ENCODE data around the gene GDI1. TPM values are rescaled to one million over a fixed set of nuclear protein-coding genes. Genes with fewer than 3 reads are reported as not detected.

GDI1 gene
- total RNA-seq, 4 donors from 2014 or later = 65.2 to 278 (median 117) TPM

DNA sequence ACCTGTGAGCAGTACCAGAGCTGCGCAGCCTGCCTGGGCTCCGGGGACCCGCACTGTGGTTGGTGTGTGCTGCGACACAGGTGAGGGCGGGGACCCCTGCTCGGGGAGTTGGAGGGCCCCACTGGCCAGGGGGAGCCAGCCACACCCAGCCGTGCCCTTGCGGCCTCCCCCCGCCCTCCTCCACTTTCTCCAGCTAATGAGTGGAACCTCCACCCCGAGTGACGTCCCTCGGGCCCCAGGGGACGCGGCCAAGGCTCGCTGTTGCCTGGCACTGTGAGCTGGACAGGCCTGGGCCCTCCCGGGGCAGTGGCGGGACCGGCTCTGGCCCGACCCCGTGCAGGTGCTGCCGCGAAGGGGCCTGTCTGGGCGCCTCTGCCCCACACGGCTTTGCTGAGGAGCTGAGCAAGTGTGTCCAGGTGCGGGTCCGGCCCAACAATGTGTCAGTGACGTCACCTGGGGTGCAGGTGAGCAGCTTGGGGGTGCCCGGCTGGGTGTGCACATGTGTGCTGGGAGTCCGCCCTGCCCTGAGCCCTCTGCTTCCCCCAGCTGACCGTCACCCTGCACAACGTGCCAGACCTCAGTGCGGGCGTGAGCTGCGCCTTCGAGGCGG is 26.8 kb downstream of the GDI1 start:
- Histone ChIP-seq H3K27ac (no peak overlapping the region), H3K36me3 (peaks cover 0 to 19% (median 0%) of the 10 kb centered on the region in 3 donors), H3K4me1 (peaks cover 0 to 3% (median 2%) of the 10 kb centered on the region in 4 donors), H3K9me3 (no peaks in the 10 kb centered on the region), H3K27me3 (no peaks in the 10 kb centered on the region), H3K4me3 (no peak overlapping the region)
- TF ChIP-seq, protein P1, sequence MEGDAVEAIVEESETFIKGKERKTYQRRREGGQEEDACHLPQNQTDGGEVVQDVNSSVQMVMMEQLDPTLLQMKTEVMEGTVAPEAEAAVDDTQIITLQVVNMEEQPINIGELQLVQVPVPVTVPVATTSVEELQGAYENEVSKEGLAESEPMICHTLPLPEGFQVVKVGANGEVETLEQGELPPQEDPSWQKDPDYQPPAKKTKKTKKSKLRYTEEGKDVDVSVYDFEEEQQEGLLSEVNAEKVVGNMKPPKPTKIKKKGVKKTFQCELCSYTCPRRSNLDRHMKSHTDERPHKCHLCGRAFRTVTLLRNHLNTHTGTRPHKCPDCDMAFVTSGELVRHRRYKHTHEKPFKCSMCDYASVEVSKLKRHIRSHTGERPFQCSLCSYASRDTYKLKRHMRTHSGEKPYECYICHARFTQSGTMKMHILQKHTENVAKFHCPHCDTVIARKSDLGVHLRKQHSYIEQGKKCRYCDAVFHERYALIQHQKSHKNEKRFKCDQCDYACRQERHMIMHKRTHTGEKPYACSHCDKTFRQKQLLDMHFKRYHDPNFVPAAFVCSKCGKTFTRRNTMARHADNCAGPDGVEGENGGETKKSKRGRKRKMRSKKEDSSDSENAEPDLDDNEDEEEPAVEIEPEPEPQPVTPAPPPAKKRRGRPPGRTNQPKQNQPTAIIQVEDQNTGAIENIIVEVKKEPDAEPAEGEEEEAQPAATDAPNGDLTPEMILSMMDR (IDR thresholded peaks at IDR 0.05) = no peak
- no peak for TF ChIP-seq POLR2A (IDR thresholded peaks at IDR 0.05)
- no peak for DNase-seq

DNA sequence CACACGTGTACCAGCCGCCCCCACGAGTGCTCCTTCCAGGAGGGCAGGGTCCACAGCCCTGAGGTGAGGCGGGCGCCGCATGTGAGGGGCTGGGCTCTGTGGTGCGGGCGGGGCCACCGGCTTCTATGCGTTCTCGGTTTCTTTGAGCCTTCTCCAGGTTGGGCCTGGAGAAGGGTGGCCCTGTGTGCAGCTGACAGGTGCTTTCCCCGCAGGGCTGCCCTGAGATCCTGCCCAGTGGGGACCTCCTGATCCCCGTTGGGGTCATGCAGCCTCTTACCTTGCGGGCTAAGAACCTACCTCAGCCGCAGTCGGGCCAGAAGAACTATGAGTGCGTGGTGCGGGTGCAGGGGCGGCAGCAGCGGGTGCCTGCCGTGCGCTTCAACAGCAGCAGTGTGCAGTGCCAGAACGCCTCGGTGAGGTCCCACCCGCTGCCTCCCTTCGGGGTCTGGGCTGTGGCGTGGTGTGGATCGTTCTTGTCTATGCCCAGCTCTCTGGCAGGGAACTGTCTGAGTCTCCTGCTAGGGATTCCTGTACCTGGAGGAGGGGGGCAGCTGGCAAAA is 27.9 kb downstream of the GDI1 start:
- TF ChIP-seq POLR2A (IDR thresholded peaks at IDR 0.05) = no peak
- TF ChIP-seq, protein P1 (IDR thresholded peaks at IDR 0.05) = no peak
- Histone ChIP-seq H3K4me3 (no peak overlapping the region), H3K27me3 (no peaks in the 10 kb centered on the region), H3K27ac (no peak overlapping the region), H3K36me3 (peaks cover 0 to 19% (median 0%) of the 10 kb centered on the region in 3 donors), H3K9me3 (no peaks in the 10 kb centered on the region), H3K4me1 (no peaks in the 10 kb centered on the region)
- no peak for DNase-seq

DNA sequence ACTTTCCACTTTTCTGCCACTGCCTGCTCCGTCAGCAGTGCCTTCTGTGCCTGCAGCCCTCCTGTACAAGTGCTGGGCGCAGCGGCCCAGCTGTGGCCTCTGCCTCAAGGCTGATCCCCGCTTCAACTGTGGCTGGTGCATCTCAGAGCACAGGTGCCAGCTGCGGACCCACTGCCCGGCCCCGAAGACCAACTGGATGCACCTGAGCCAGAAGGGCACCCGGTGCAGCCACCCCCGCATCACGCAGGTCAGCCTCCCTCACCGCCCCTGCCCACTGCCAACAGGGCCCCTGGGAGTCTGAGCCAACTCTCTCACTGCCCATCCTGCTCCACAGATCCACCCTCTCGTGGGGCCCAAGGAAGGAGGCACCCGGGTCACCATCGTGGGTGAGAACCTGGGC is 28.6 kb downstream of the GDI1 start:
- no peak for TF ChIP-seq POLR2A (IDR thresholded peaks at IDR 0.05)
- TF ChIP-seq, protein P1 (IDR thresholded peaks at IDR 0.05) = no peak
- Histone ChIP-seq H3K9me3 (no peaks in the 10 kb centered on the region), H3K27me3 (no peaks in the 10 kb centered on the region), H3K4me3 (no peak overlapping the region), H3K36me3 (peaks cover 0 to 19% (median 0%) of the 10 kb centered on the region in 3 donors), H3K27ac (no peak overlapping the region), H3K4me1 (no peaks in the 10 kb centered on the region)
- no peak for DNase-seq

DNA sequence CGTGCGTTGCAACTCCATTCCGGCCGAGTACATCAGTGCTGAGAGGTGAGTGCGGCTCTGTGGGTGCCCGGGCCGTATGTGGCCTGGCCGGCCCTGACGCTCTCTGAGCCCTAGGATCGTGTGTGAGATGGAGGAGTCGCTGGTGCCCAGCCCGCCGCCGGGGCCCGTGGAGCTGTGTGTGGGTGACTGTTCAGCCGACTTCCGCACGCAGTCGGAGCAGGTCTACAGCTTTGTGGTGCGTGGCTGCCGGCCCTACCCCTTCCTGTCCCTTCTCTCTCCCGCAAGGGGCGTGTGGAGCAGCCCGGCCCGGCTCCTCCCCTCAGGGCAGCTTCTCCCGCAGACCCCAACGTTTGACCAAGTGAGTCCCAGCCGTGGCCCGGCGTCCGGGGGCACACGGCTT is 29.1 kb downstream of the GDI1 start:
- H3K27me3 ChIP-seq = no peaks in the 10 kb centered on the region
- no peaks in the 10 kb centered on the region for H3K9me3 ChIP-seq
- H3K36me3 ChIP-seq = peaks cover 0 to 19% (median 0%) of the 10 kb centered on the region in 3 donors
- TF ChIP-seq, protein P1 (IDR thresholded peaks at IDR 0.05) = no peak
- no peak for TF ChIP-seq POLR2A (IDR thresholded peaks at IDR 0.05)
- no peaks in the 10 kb centered on the region for H3K4me1 ChIP-seq
- H3K27ac ChIP-seq = no peak overlapping the region
- H3K4me3 ChIP-seq = no peak overlapping the region
- DNase-seq = no peak

DNA sequence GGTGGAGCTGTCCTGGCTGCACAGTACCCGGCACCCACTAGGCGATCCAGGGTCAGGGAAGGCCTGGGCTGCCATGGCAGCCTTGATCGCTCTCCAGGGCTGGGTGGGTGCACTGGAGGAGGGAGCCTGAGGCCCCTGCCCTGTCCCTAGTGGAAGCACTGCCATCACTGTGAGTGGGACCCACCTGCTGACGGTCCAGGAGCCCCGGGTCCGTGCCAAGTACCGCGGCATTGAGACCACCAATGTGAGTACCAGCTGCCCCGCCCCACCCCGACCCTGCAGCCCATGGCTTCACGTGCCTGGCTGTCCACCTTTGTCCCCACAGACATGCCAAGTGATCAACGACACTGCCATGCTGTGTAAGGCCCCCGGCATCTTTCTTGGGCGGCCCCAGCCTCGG is 30.0 kb downstream of the GDI1 start:
- Histone ChIP-seq H3K4me1 (no peaks in the 10 kb centered on the region), H3K27ac (no peak overlapping the region), H3K4me3 (no peak overlapping the region), H3K9me3 (no peaks in the 10 kb centered on the region), H3K36me3 (peaks cover 0 to 19% (median 0%) of the 10 kb centered on the region in 3 donors), H3K27me3 (no peaks in the 10 kb centered on the region)
- TF ChIP-seq POLR2A (IDR thresholded peaks at IDR 0.05) = no peak
- TF ChIP-seq, protein P1 (IDR thresholded peaks at IDR 0.05) = no peak
- no peak for DNase-seq

Measured in Peyer's patch (tissue), 4 donors.